T-helper 17 cell (primary cell): Measurements from ENCODE around the gene HAT1. TPM values are rescaled to one million over a fixed set of nuclear protein-coding genes. Genes with fewer than 3 reads are reported as not detected.

ENCODE experiments used
- ATAC-seq: fragments of 150-1000 bp; cut with Tn5 transposase; 2 replicates; pipeline ENCODE4 v1.10.0; 2021; ENCODE audit warnings: mild to moderate bottlenecking, moderate library complexity
- DNase-seq, 3 donors: peaks; one replicate each; pipeline versions ENCODE4 v3.0.0 to v3.0.0-alpha.2; 2020 to 2021
- H3K9me3 ChIP-seq: one replicate; pipeline ENCODE4 v1.7.0; 2013; ENCODE audit warnings: low read length, mild to moderate bottlenecking; ENCODE audit not compliant: control insufficient read depth, poor library complexity, severe bottlenecking
- H3K27ac Mint-ChIP-seq: one replicate; pipeline ENCODE4 v1.8.0; 2022; ENCODE audit warnings: mild to moderate bottlenecking, moderate library complexity, mixed read lengths
- H3K27me3 Mint-ChIP-seq: one replicate; pipeline ENCODE4 v1.8.0; 2022; ENCODE audit warnings: mixed read lengths
- H3K36me3 Mint-ChIP-seq: one replicate; pipeline ENCODE4 v1.8.0; 2022; ENCODE audit warnings: low read depth, mixed read lengths
- H3K4me1 Mint-ChIP-seq: one replicate; pipeline ENCODE4 v1.8.0; 2022; ENCODE audit warnings: mild to moderate bottlenecking, mixed read lengths
- H3K4me3 Mint-ChIP-seq: one replicate; pipeline ENCODE4 v1.8.0; 2022; ENCODE audit warnings: mild to moderate bottlenecking, moderate library complexity, mixed read lengths
- total RNA-seq, 4 donors: library from RNA in 2 of 4; stranded (reverse) in 2 of 4; gene quantifications; one replicate each; pipeline ENCODE4 v1.2.3 and lab custom pipeline; 2022 to 2026

The HAT1 gene
- total RNA-seq, 2 donors from 2014 or later: 20.8 to 22.3 TPM

GRCh38 chr2:171999604-172000469 is 77.6 kb downstream of the HAT1 start, which contains the start of gene METAP1D:
Gene METAP1D (plus strand): TSS chr2:171999953. CDS start chr2:171999970, 17 bp downstream.
- no peaks in the 10 kb centered on the region for H3K36me3 Mint-ChIP-seq
- H3K4me1 Mint-ChIP-seq: peaks cover 10% of the 10 kb centered on the region
- peak within 1 kb of the TSS; percentile 92 for H3K4me3 Mint-ChIP-seq

GRCh38 chr2:172000696-172001361 is 78.6 kb downstream of the HAT1 start:
- Mint-ChIP-seq H3K27ac (peak overlapping the region; percentile 75), H3K36me3 (no peaks in the 10 kb centered on the region), H3K27me3 (peaks cover 9% of the 10 kb centered on the region), H3K4me3 (peak overlapping the region; percentile 92), H3K4me1 (peaks cover 10% of the 10 kb centered on the region)
- ATAC-seq (no peak), DNase-seq (no peak)
- H3K9me3 ChIP-seq: no peaks in the 10 kb centered on the region

More at GRCh38 chr2:171999604-172000469, 77.6 kb downstream of the HAT1 start, which contains the start of gene METAP1D:
- Mint-ChIP-seq H3K27ac (peak within 1 kb of the TSS; percentile 75), H3K27me3 (peaks cover 19% of the 10 kb centered on the region)
- DNase-seq (peak; percentile 74 to 81 (median 74)), ATAC-seq (peak; percentile 97)
- no peaks in the 10 kb centered on the region for H3K9me3 ChIP-seq

GRCh38 chr2:172007372-172007771 is 85.1 kb downstream of the HAT1 start:
- Mint-ChIP-seq H3K4me3 (no peak overlapping the region), H3K4me1 (peaks cover 16% of the 10 kb centered on the region), H3K27me3 (no peaks in the 10 kb centered on the region), H3K27ac (no peak overlapping the region), H3K36me3 (peaks cover 5% of the 10 kb centered on the region)
- no peaks in the 10 kb centered on the region for H3K9me3 ChIP-seq
- DNase-seq (no peak), ATAC-seq (no peak)

GRCh38 chr2:172009823-172010222 is 87.6 kb downstream of the HAT1 start:
- Mint-ChIP-seq H3K4me1 (peaks cover 23% of the 10 kb centered on the region), H3K27me3 (peaks cover 5% of the 10 kb centered on the region), H3K27ac (peak overlapping the region; percentile 61), H3K36me3 (peaks cover 5% of the 10 kb centered on the region), H3K4me3 (no peak overlapping the region)
- ATAC-seq: no peak
- no peaks in the 10 kb centered on the region for H3K9me3 ChIP-seq
- no peak for DNase-seq

- H3K9me3 ChIP-seq: no peaks in the 10 kb centered on the region
- Mint-ChIP-seq H3K4me1 (peaks cover 28% of the 10 kb centered on the region), H3K4me3 (peak overlapping the region; percentile 53), H3K27me3 (peaks cover 5% of the 10 kb centered on the region), H3K36me3 (peaks cover 9% of the 10 kb centered on the region), H3K27ac (peak overlapping the region; percentile 43)
- DNase-seq: no peak
- ATAC-seq: peak; percentile 53
These were observed 89.7 kb downstream of the HAT1 start for GRCh38 chr2:172011812-172012575.

- ATAC-seq (no peak), DNase-seq (no peak)
- Mint-ChIP-seq H3K4me1 (peaks cover 28% of the 10 kb centered on the region), H3K36me3 (peaks cover 7% of the 10 kb centered on the region), H3K27ac (peak overlapping the region; percentile 43), H3K27me3 (peaks cover 5% of the 10 kb centered on the region), H3K4me3 (no peak overlapping the region)
- no peaks in the 10 kb centered on the region for H3K9me3 ChIP-seq
These were observed 90.6 kb downstream of the HAT1 start for GRCh38 chr2:172012677-172013391.

GRCh38 chr2:172013396-172013795 is 91.1 kb downstream of the HAT1 start:
- H3K36me3 Mint-ChIP-seq: peaks cover 7% of the 10 kb centered on the region
- peaks cover 5% of the 10 kb centered on the region for H3K27me3 Mint-ChIP-seq
- ATAC-seq (no peak), DNase-seq (no peak)
- H3K4me3 Mint-ChIP-seq: no peak overlapping the region
- H3K4me1 Mint-ChIP-seq: peaks cover 30% of the 10 kb centered on the region
- no peak overlapping the region for H3K27ac Mint-ChIP-seq
- H3K9me3 ChIP-seq: no peaks in the 10 kb centered on the region

GRCh38 chr2:172021074-172021931 is 99.0 kb downstream of the HAT1 start:
- H3K4me1 Mint-ChIP-seq: peaks cover 7% of the 10 kb centered on the region
- no peak overlapping the region for H3K27ac Mint-ChIP-seq
- H3K36me3 Mint-ChIP-seq: peaks cover 6% of the 10 kb centered on the region
- ATAC-seq (no peak), DNase-seq (no peak)
- no peak overlapping the region for H3K4me3 Mint-ChIP-seq
- H3K9me3 ChIP-seq: no peaks in the 10 kb centered on the region
- no peaks in the 10 kb centered on the region for H3K27me3 Mint-ChIP-seq

GRCh38 chr2:172021955-172022354 is 99.7 kb downstream of the HAT1 start:
- Mint-ChIP-seq H3K4me3 (no peak overlapping the region), H3K27me3 (no peaks in the 10 kb centered on the region), H3K27ac (no peak overlapping the region), H3K4me1 (peaks cover 2% of the 10 kb centered on the region), H3K36me3 (peaks cover 3% of the 10 kb centered on the region)
- H3K9me3 ChIP-seq: no peaks in the 10 kb centered on the region
- DNase-seq (no peak), ATAC-seq (no peak)

- H3K4me1 Mint-ChIP-seq: peaks cover 3% of the 10 kb centered on the region
- H3K27ac Mint-ChIP-seq: no peak overlapping the region
- H3K4me3 Mint-ChIP-seq: no peak overlapping the region
These were observed 109.3 kb downstream of the HAT1 start for GRCh38 chr2:172031536-172031935.

More at GRCh38 chr2:172031536-172031935, 109.3 kb downstream of the HAT1 start:
- no peak for DNase-seq
- Mint-ChIP-seq H3K36me3 (peaks cover 3% of the 10 kb centered on the region), H3K27me3 (no peaks in the 10 kb centered on the region)
- no peak for ATAC-seq
- no peaks in the 10 kb centered on the region for H3K9me3 ChIP-seq
